ENCODE data around the gene ZNRF3.

The ZNRF3 gene

GRCh38 chr22:29041408-29041807 is 158.0 kb downstream of the ZNRF3 start:
- no peak for FAIRE-seq

- FAIRE-seq = no peak
These were observed 160.7 kb downstream of the ZNRF3 start for GRCh38 chr22:29043906-29044575.

- FAIRE-seq = no peak
These were observed 161.3 kb downstream of the ZNRF3 start for GRCh38 chr22:29044657-29045176.

- no peak for FAIRE-seq
These were observed 165.7 kb downstream of the ZNRF3 start for GRCh38 chr22:29048822-29049654.

- FAIRE-seq = no peak
These were observed 166.4 kb downstream of the ZNRF3 start for GRCh38 chr22:29049655-29050263.

- no peak for FAIRE-seq
These were observed 167.1 kb downstream of the ZNRF3 start for GRCh38 chr22:29050457-29050856.

- FAIRE-seq = no peak
These were observed 169.8 kb downstream of the ZNRF3 start for GRCh38 chr22:29053048-29053702.

GRCh38 chr22:29054251-29054767 is 170.9 kb downstream of the ZNRF3 start:
- FAIRE-seq = no peak

GRCh38 chr22:29055192-29055830 is 171.9 kb downstream of the ZNRF3 start:
- no peak for FAIRE-seq

GRCh38 chr22:29056472-29056871 is 173.1 kb downstream of the ZNRF3 start:
- FAIRE-seq = no peak

GRCh38 chr22:29060251-29060869 is 177.0 kb downstream of the ZNRF3 start:
- no peak for FAIRE-seq

GRCh38 chr22:29060931-29061330 is 177.6 kb downstream of the ZNRF3 start:
- FAIRE-seq = no peak

- FAIRE-seq = no peak
These were observed 178.4 kb downstream of the ZNRF3 start, which contains the start of gene C22orf31 for GRCh38 chr22:29061773-29062172. C22orf31 (minus strand) TSS chr22:29061831; CDS start chr22:29061792, 39 bp downstream.

- FAIRE-seq = no peak
These were observed 179.0 kb downstream of the ZNRF3 start for GRCh38 chr22:29062286-29062821.

GRCh38 chr22:29065468-29066190 is 182.3 kb downstream of the ZNRF3 start:
- no peak for FAIRE-seq

GRCh38 chr22:29069463-29069862 is 186.1 kb downstream of the ZNRF3 start:
- no peak for FAIRE-seq

GRCh38 chr22:29070490-29070889 is 187.1 kb downstream of the ZNRF3 start:
- FAIRE-seq = no peak

GRCh38 chr22:29071261-29072045 is 188.1 kb downstream of the ZNRF3 start:
- no peak for FAIRE-seq

- no peak for FAIRE-seq
These were observed 189.0 kb downstream of the ZNRF3 start for GRCh38 chr22:29072193-29072978.
